Cardiac fibroblast (primary cell): Measurements from ENCODE around the gene KANSL1.

Source experiments
- DNase-seq, 2 donors: peaks; one replicate each; pipeline versions ENCODE4 v3.0.0 to v3.0.0-alpha.2; 2010; ENCODE audit warnings: low read depth in 2 of 2
- H3K4me3 ChIP-seq, 2 donors: replicated peaks in 1 of 2; 1 replicate in 1 of 2; 2 replicates in 1 of 2; pipeline ENCODE4 v1.5.1; 2011; ENCODE audit warnings: low read depth in 2 of 2, low read length in 2 of 2, mild to moderate bottlenecking in 2 of 2, moderate library complexity in 1 of 2
- CTCF ChIP-seq: IDR thresholded peaks from one replicate; pipeline ENCODE4 v1.5.1; 2011; ENCODE audit warnings: low read depth, mild to moderate bottlenecking, low read length, inconsistent platforms

KANSL1 gene

GRCh38 chr17:46049656-46050055 is 143.6 kb downstream of the KANSL1 start:
- TF ChIP-seq CTCF, result no peak
- no peak for DNase-seq
- H3K4me3 ChIP-seq, result no peak overlapping the region

- no peak overlapping the region for H3K4me3 ChIP-seq
- TF ChIP-seq CTCF, result no peak
- DNase-seq, result no peak
These were observed 145.4 kb downstream of the KANSL1 start for GRCh38 chr17:46047856-46048255.

- no peak for TF ChIP-seq CTCF
- DNase-seq, result no peak
- no peak overlapping the region for H3K4me3 ChIP-seq
These were observed 145.8 kb downstream of the KANSL1 start for GRCh38 chr17:46047398-46047797.

- peak; percentile 44 to 79 for DNase-seq
- H3K4me3 ChIP-seq, result no peak overlapping the region
- no peak for TF ChIP-seq CTCF
These were observed 146.3 kb downstream of the KANSL1 start for GRCh38 chr17:46046957-46047356.

GRCh38 chr17:46045639-46046038 is 147.6 kb downstream of the KANSL1 start:
- TF ChIP-seq CTCF, result no peak
- no peak overlapping the region for H3K4me3 ChIP-seq
- peak in 1 of 2 donors; percentile 59 for DNase-seq

GRCh38 chr17:46044989-46045388 is 148.2 kb downstream of the KANSL1 start:
- H3K4me3 ChIP-seq, result no peak overlapping the region
- DNase-seq, result no peak
- TF ChIP-seq CTCF, result no peak

- peak; percentile 95 to 96 for DNase-seq
These were observed 148.8 kb downstream of the KANSL1 start for GRCh38 chr17:46044286-46044928.

More at GRCh38 chr17:46044286-46044928, 148.8 kb downstream of the KANSL1 start:
- TF ChIP-seq CTCF, result peak; percentile 86
- H3K4me3 ChIP-seq, result no peak overlapping the region
